ENCODE measurements around the gene RPLP1.

DNA sequence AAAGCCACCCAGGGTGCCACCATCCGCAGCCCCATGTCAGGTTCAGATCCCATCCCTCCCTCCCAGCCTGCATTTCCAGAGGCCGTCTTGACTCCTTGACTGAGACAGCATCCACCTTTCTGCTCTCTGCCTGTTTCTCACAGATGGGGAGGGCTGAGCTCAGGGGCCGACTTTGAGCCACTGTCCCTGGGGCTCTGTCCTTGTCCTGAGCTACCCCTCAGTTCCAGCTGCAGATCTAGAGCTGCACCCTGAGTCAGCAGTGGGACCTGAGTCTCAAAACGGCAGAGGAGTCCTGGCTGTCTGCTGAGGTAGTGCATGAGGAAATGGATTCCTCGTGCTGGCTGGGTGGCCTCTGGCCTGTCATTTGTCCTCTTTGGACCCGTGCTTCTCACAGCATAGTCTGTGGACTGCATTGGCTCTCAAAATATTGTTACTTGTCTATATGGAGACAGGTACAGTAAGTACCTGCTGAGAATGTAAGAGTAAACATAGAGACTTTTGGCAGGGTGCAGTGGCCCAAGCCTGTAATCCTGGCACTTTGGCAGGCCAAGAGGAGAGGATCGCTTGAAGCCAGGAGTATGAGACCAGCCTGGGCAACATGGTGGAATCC is 22.3 kb downstream of the RPLP1 start:
- TF ChIP-seq, protein P1, sequence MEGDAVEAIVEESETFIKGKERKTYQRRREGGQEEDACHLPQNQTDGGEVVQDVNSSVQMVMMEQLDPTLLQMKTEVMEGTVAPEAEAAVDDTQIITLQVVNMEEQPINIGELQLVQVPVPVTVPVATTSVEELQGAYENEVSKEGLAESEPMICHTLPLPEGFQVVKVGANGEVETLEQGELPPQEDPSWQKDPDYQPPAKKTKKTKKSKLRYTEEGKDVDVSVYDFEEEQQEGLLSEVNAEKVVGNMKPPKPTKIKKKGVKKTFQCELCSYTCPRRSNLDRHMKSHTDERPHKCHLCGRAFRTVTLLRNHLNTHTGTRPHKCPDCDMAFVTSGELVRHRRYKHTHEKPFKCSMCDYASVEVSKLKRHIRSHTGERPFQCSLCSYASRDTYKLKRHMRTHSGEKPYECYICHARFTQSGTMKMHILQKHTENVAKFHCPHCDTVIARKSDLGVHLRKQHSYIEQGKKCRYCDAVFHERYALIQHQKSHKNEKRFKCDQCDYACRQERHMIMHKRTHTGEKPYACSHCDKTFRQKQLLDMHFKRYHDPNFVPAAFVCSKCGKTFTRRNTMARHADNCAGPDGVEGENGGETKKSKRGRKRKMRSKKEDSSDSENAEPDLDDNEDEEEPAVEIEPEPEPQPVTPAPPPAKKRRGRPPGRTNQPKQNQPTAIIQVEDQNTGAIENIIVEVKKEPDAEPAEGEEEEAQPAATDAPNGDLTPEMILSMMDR (IDR thresholded peaks at IDR 0.05), result no peak
- TF ChIP-seq EP300 (IDR thresholded peaks at IDR 0.05) (no peak), POLR2A (IDR thresholded peaks at IDR 0.05) (no peak)

Data from ovary (tissue), 3 donors.